Dedifferentiated amniotic fluid mesenchymal stem cell (primary cell): ENCODE data around the gene RASIP1.
"Not testable (repeated sequence)": the region's sequence is repeated elsewhere in the genome, so short reads cannot be mapped to it uniquely, and the experiment has no call there.

Experiments used
- DNase-seq: peaks from one replicate; pipeline ENCODE4 v3.0.0-alpha.2; 2016; ENCODE audit errors: extremely low spot score

The RASIP1 gene

DNA sequence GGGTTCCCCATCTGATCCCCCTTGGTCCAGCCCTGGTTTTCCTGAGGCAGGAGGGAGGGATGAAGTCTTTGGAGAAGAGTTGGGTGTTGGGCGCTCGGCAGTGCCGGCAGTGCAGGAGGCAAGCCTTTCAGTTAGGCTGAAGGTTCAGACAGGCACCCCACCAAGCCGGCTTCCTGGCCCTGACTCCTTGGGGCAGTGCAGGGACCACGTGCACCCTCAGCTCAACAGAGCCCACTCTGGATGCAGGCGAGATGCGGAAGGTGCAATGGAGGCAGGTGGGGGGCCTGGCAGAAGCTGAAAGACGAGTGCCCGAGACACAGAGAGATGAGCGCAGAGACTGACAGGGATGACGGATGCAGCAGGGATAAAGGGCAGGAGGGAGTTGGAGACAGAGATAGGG lies 31.9 kb downstream of the RASIP1 start:
- no peak for DNase-seq

DNA sequence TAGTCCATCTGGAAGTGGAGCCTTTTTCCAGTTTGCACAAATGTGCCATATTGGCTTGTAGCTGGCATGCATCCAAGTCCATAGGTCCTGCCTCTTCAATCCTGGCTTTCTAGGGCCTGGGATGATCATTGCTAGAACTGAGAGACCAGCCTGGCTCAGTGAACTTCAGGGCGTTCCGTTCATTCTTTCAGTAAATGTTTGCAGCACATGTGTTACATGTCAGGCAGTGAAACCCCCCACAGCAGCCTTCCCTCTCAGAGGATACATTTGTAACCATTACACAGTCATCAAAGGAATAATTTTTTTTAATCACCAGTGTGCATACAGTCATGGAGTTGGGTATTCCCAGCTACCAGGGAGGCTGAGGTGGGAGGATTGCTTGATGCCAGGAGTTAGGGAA lies 35.0 kb downstream of the RASIP1 start:
- no peak for DNase-seq

DNA sequence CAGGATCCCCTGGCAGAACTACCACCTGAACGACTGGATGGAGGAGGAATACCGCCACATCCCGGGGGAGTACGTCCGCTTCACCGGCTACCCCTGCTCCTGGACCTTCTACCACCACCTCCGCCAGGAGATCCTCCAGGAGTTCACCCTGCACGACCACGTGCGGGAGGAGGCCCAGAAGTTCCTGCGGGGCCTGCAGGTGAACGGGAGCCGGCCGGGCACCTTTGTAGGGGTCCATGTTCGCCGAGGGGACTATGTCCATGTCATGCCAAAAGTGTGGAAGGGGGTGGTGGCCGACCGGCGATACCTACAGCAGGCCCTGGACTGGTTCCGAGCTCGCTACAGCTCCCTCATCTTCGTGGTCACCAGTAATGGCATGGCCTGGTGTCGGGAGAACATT lies 37.1 kb downstream of the RASIP1 start:
- DNase-seq, result no peak

GRCh38 chr19:48702701-48703100 lies 37.7 kb downstream of the RASIP1 start:
- no peak for DNase-seq

- DNase-seq, result peak; percentile 22
Observed at GRCh38 chr19:48698046-48698445, 42.4 kb downstream of the RASIP1 start.

GRCh38 chr19:48696353-48697010 lies 43.9 kb downstream of the RASIP1 start:
- no peak for DNase-seq

DNA sequence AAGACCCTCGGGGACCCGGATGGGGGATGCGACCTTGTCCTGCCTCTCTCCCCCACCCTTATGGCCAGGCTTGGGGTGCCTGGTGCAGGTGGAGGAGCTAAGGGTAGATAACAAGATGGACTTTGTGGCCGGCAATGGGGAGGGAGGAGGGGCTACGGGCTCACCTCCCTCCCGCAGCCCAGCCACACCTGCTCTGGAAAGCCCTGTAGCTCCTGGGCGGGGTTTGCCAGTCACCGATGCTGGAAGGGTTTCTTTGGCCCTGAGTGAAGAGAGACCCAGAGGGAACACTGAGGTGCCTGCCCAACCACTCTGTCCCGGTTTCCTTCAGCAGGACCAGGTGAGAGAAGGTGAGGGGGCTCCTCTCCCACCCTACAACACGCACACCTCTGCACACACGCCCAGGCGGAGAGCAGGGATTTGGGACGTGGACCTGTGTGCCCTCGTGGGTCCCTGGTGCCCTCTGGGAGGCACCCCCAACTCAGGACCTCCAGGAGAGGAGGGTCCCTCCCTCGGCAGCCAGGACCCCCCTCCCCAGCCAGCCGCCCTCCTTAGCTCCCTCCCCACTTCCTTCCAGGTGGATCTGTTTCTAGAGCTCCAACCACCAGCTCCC lies 44.6 kb downstream of the RASIP1 start, which contains the start of gene FUT2:
TSS of gene FUT2 (plus strand) at position 229 of the 610 bp plus-strand sequence. CDS start 6,986 bp downstream, outside the sequence.
- no peak for DNase-seq

- not testable (repeated sequence) for DNase-seq
Observed at GRCh38 chr19:48693629-48694028, 46.8 kb downstream of the RASIP1 start.

DNA sequence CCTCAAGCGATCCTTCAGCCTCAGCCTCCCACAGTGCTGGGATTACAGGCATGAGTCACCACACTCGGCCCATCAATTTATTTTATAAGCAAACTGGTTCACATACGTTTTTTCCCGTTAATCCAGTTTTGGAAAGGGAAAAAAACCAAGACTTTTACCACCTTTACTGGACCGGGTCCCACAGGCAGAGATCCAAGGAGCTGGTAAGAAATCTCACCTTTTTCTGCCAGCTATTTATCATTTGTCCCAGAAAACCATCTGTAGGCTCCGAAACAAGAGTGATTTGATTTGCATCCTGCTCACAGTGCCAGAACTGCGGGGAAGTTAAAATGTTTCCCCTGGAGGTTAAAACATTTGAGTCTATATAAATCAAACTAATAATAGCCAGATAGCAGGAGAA lies 51.0 kb downstream of the RASIP1 start:
- no peak for DNase-seq

GRCh38 chr19:48687776-48688175 lies 52.6 kb downstream of the RASIP1 start:
- no peak for DNase-seq

DNA sequence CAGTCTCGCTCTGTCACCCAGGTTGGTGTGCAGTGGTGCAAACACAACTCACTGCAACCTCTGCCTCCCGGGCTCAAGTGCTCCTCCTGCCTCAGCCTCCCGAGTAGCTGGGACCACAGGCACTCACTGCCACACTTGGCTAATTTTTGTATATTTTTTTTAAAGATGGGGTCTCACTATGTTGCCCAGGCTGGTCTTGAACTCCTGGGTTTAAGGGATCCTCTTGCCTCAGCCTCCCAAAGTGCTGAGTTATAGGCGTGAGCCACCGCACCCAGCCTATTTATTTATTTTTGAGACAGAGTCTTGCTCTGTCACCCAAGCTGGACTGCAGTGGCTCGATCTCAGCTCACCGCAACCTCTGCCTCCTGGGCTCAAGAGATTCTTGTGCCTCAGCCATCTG lies 53.8 kb downstream of the RASIP1 start:
- DNase-seq, result not testable (repeated sequence)

GRCh38 chr19:48686088-48686487 lies 54.3 kb downstream of the RASIP1 start:
- DNase-seq, result no peak

- DNase-seq, result no peak
Observed at GRCh38 chr19:48685583-48685982, 54.8 kb downstream of the RASIP1 start.

DNA sequence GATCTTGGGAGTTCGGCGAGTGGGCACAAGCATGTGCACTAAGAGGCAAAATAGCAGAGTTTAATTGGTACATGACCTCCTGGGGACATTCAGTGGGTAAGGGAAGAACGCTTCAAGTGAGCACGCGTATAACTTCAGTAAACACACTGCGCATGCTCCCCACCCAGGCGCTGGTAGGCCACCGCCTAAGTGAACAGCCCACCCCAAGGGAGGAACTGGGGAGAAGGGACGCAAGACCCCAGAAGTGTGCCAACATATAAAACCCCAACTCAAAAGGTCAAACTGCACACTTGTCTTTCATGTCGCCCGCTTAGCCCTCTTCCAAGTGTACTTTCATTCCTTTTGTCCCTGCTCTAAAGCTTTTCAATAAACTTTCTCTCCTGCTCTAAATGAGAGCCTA lies 57.1 kb downstream of the RASIP1 start:
- DNase-seq, result no peak

- peak; percentile 17 for DNase-seq
Observed at GRCh38 chr19:48681127-48681470, 59.3 kb downstream of the RASIP1 start.

- DNase-seq, result no peak
Observed at GRCh38 chr19:48680436-48681126, 59.8 kb downstream of the RASIP1 start.

DNA sequence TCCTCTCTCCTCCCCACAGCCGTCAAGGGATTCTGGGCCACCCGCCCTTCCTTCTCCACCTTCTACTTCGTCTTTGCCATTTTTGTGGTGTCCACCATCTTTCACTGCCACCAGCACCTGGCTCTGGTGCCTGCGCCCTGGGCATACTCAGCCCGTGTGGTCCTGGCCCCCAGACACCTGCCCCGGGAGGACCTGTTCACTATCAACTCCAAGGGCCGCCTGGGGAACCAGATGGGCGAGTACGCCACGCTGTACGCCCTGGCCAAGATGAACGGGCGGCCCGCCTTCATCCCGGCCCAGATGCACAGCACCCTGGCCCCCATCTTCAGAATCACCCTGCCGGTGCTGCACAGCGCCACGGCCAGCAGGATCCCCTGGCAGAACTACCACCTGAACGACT lies 60.4 kb downstream of the RASIP1 start:
- not testable (repeated sequence) for DNase-seq

GRCh38 chr19:48678201-48678600 lies 62.2 kb downstream of the RASIP1 start:
- DNase-seq, result no peak

- DNase-seq, result no peak
Observed at GRCh38 chr19:48676887-48677286, 63.5 kb downstream of the RASIP1 start.

DNA sequence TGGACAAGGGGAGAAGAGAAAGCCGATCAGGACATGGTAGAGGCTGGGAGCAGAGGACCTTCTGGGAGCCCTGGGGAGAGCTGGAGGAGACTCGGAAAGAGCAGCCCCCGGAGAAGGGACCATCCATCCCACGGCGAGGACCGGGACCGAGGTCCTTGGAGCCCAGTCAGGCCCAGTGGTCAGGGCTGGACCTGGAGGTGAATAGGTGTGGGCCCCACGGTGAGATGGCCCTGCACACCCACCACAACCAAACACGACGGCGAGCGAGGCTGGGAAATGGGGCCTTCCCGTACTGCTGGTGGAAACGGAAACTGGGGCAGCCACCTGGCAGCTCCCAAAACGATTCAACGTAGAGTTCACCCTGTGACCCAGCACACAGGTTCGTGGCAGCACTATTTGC lies 63.9 kb downstream of the RASIP1 start:
- DNase-seq, result no peak

DNA sequence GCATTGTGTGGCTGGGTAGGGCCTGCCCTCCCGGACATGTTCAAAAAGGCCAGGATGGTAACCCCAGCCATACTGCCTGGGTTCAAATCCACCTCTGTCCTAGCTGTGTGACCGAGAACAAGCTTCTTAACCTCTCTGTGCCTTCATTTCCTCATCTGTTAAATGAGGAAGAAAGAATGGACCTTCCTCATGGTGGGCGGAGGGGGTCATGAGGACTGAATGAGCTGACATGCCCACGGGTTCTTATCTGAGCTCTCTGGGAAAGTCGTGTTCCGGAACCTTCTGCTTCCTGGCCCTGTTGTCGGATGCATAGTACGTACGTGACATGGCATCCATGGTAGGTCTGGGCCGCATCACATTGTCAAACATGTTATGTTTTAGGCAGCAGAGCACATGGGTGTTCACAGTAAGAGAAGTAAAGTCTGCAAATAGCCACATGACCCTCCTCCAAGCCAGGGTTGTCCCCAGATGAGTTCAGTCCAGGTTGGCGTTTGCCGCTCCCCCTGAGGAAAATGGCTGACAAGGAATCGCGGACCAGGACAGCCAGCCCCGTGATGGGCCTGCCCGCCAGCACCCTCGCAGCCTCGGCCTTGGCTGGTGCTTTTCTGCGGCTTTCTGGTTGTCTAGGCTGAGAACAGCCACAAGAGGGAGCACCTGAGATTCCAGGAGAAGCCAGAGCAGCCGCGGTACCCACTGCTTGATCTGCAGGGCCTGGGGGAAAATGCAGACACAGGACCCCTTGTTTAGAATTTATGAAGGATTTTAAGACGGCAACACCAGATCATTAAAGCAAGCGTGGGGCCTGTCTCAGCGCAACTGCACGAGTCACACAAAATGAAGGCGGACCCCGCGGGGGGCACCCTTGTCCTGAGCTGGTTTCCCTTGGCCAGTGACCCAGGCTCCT lies 65.2 kb downstream of the RASIP1 start:
- DNase-seq, result peak; percentile 82

DNA sequence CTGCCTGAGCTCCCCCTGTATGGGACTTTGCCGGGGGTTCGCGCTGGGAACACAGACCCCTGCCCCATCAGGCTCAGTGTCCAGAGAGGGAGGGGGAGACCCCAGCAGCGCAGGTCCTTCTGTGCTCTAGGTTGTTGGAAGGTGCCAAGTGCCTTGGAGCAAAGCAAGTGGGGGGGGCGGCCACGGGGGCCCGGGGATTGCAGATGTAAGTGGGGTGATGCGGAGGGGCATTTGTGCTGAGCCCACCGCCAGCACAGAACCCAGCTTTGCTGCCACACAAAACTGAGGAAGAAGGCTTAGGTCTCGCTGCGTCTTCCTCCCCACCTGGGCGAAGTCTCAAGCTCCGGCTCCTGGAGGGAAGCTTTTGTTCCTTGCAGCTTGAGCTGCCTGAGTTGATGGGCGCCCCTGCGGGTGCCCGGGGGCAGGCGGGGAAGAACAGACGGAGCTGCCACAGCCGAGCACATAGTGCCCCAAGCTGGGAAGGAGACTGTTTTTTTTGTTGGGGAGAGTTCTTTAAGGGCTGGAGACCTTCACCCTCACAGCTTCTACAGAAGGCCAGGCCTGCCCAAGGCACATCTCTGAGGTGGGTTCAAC lies 66.1 kb downstream of the RASIP1 start:
- DNase-seq, result no peak
